GM13977 (cell line): ENCODE results near the gene EHD1.

Experiments used
- DNase-seq: peaks from one replicate; pipeline ENCODE4 v3.0.0; 2012; ENCODE audit warnings: low spot score
- in situ Hi-C: fragments of 300-500 bp; cut with MboI; formaldehyde crosslinking; loops from one replicate; pipeline ENCODE4 v1.12.0; 2022; ENCODE audit warnings: low sequenced_read_pairs, low pct_unique_long_range_greater_than_20kb, mixed read lengths, inconsistent platforms; ENCODE audit not compliant: unreplicated experiment
- TF ChIP-seq, protein P1 (sequence below): IDR thresholded peaks from 2 replicates; pipeline ENCODE4 v1.5.1; 2012; ENCODE audit warnings: mild to moderate bottlenecking, control low read depth; ENCODE audit not compliant: insufficient read depth; ENCODE audit errors: extremely low read depth, missing control alignments

Gene EHD1

DNA sequence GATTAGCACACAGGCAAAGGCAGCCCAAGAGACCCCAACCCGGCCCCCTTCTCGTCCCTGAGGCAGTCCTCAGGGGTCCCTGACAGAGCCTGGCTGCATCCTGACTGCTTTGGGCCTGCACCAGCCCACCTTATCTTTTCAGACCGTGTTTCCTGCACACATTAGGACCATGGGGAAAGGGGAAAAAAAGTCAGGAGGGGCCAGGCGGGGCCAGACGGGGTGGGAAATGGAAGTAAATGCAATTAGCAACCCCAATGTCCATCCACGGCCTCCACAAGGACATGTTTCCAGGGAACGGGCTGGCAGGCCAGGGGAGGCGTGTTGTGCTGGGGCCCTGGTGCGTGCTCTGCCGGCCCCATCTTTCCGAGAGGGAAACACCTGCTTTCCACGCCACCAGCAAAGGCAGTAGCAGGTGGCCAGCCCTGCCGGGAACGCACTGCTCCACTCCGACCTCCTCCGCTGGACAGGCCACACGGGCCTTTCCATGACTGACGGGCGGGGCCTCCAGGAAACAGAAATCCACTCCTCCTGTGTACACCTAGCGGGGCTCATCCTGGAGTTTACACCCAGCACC, 7.4 kb downstream of the EHD1 start:
- TF ChIP-seq, protein P1, sequence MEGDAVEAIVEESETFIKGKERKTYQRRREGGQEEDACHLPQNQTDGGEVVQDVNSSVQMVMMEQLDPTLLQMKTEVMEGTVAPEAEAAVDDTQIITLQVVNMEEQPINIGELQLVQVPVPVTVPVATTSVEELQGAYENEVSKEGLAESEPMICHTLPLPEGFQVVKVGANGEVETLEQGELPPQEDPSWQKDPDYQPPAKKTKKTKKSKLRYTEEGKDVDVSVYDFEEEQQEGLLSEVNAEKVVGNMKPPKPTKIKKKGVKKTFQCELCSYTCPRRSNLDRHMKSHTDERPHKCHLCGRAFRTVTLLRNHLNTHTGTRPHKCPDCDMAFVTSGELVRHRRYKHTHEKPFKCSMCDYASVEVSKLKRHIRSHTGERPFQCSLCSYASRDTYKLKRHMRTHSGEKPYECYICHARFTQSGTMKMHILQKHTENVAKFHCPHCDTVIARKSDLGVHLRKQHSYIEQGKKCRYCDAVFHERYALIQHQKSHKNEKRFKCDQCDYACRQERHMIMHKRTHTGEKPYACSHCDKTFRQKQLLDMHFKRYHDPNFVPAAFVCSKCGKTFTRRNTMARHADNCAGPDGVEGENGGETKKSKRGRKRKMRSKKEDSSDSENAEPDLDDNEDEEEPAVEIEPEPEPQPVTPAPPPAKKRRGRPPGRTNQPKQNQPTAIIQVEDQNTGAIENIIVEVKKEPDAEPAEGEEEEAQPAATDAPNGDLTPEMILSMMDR: no peak
- in situ Hi-C loops: no loop called here
- DNase-seq: no peak

DNA sequence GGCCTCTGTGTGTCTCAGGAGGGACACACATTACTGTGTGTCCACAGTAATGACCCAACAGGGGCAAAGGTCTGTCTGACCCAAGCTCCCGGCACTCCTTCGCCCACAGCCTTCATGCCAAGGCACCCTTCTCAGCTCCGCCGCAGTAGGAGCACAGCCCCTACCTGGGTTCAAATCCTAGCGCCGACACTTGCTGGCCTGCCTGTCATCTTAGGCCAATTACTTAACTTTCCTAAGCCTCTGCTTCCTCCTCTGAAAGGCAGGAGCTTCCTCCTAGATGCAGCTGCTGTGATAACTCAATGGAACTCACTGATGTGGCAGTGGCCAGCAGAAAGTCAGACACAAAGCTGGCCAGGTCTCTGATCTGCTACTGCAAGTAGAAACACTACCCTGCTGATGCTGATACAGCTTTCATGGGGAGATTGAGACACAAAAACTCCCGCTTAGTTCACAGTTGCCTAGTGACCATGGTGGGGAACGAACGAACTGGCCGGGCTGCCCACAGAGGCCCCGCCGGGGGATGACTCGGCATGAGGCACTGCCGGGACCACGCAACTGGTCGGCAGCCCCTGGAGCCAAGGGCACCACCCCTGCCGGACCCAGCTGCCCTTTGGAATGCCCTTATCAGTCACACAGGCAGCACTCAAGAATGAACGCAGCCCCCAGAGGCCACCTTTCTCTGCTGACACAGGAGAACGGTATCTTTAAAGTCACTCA, 8.1 kb downstream of the EHD1 start:
- in situ Hi-C loops: no loop called here
- TF ChIP-seq, protein P1: no peak
- DNase-seq: peak; percentile 16

DNA sequence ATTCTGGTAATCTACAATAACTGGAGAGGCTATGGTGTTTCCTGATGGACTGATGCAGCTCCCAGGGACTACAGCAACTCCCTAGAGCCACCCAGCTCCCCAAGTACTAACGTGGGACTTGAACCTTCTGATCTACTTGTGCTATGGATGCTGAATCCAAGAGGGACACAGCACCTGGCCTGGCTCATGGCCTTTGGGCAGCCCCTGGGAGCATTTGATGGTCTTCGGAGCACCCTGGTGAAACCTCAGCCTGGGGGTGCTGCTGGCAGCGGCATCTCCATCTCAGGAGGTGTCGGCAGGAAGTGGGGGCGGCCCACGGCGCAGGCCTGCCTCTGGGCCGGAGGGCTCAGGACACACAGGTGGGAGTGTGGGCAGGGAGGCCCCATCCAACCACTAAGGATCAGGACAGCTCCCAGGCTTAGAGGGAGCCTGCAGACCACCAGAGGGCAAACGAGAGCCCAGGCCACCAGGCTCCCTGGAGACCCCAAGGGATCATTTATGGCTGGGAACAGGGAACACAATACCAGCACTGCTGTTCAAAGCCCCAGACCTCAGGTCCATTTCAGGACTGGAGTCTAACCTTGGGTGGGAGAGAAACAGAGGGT, 8.7 kb downstream of the EHD1 start:
- DNase-seq: no peak
- in situ Hi-C loops: no loop called here
- TF ChIP-seq, protein P1: peak; percentile 51

DNA sequence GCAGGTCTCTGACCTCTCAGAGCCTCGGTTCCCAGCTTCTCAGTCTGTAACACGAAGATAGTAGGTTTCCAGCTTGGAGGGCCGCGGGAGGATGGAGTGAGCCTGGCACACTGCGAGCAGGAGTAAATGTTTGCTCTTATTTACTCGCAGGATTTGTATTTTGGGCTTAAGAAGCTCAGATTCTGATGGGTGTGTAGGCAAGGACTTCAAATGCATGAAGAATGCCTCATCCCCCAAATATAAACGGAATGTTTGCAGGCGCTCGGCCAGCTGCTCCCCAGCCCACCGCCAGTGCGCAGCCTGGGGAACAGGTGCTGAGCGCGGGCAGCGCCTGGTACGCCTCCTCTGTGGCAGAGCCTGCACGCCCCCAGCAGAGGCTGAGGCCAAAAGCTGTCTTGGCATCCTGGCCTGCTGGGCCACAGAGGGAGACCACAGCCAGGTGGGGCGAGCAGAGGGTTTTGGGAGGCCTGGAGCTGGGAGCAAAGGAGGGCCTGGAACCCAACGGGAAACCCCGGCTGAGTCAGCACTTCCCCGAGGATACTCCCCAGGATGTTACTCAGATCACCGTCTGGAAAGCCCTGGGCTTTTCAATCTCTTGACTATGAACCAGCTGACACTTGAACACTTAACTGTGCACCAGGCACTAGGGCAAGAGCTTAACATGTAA, 9.4 kb downstream of the EHD1 start:
- TF ChIP-seq, protein P1: no peak
- in situ Hi-C loops: no loop called here
- DNase-seq: no peak

DNA sequence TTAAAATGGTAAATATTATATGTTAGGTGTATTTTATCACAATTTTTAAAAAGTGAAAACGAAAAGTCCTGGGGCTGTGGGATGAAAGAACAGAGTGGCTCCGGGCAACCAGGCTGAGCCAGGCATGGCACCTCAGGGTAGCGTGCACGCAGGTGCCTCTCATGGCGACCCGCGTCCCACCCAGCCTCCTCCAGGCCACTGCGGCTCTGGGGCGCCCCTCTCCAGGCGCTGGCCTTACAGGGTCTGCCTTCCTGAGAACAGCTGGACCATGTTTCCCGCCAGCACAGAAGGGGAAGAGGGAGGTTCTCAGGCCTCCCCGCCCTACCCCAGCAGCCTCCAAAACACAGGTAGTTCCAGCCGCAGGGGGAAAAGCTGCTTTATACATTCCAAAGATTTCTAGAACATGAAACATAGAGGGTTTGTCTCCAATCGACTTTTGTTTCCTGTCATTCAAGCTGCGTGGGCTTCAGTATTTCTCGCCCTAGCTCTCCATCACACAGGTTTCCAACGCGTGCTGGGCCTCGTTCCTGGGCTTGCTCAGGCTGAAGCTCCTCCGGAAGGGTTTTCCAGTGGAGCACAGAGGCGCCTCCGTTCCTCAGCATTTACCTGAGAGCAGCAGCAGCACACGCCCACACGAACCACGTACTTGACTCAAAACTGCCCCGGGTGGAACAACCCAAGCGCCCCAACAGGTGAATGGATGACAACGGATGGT, 10.5 kb downstream of the EHD1 start:
- no peak for DNase-seq
- in situ Hi-C loops: no loop called here
- TF ChIP-seq, protein P1: no peak

DNA sequence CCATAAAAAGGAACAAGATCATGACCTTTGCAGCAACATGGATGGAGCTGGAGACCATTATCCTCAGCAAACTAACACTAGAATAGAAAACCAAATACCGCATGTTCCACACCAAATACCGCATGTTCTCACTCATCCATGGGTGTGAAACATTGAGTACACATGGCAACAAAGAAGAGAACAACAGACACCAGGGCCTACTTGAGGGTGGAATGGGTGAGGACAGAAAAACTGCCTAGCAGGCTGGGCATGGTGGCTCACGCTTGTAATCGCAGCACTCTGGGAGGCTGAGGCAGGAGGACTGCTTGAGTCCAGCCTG, 12.3 kb downstream of the EHD1 start:
- in situ Hi-C loops: no loop called here
- TF ChIP-seq, protein P1: no peak
- no peak for DNase-seq
